ENCODE measurements around the gene NKIRAS2.

GRCh38 chr17:42027961-42028790, 8.3 kb downstream of the NKIRAS2 start:
- TF ChIP-seq SMC3 (IDR thresholded peaks at IDR 0.05; ENCODE audit: low read depth, low read length) (no peak), FOSL2 (IDR thresholded peaks at IDR 0.05; ENCODE audit: borderline replicate concordance, low read depth) (no peak), CTCF (IDR thresholded peaks at IDR 0.05) (no peak), RAD21 (IDR thresholded peaks at IDR 0.05; ENCODE audit: low read length) (no peak), YY1 (IDR thresholded peaks at IDR 0.05; ENCODE audit: low read depth) (no peak), POLR2AphosphoS5 (IDR thresholded peaks at IDR 0.05; ENCODE audit: low read depth, low read length) (no peak), EZH2phosphoT487 (IDR thresholded peaks at IDR 0.05; ENCODE audit: borderline replicate concordance, low read depth) (no peak), RCOR1 (IDR thresholded peaks at IDR 0.05; ENCODE audit: low read length) (no peak), REST (IDR thresholded peaks at IDR 0.05; ENCODE audit: low read depth, low read length) (no peak), FOXM1 (IDR thresholded peaks at IDR 0.05; ENCODE audit: low read depth) (no peak), GABPA (IDR thresholded peaks at IDR 0.05; ENCODE audit: low read depth) (no peak), GATA2 (CRISPR knock-in tag; IDR thresholded peaks at IDR 0.05) (no peak), ELF1 (IDR thresholded peaks at IDR 0.05) (no peak)

Measured in SK-N-SH (cell line).